Measurements from ENCODE around the gene ENOPH1.

The ENOPH1 gene

GRCh38 chr4:82422616-82423015, 7.8 kb upstream of the ENOPH1 start:
- no peak overlapping the region for H3K27ac ChIP-seq (ENCODE audit: low read depth, low read length)
- no peak overlapping the region for H3K9ac ChIP-seq (ENCODE audit: low read length)
- H3K9me2 ChIP-seq (replicated peaks; ENCODE audit: insufficient read depth, low read length), result no peaks in the 10 kb centered on the region
- peaks cover 61% of the 10 kb centered on the region for H3F3A ChIP-seq (ENCODE audit: insufficient read depth)
- H3K9me3 ChIP-seq (ENCODE audit: insufficient read depth, low read length), result no peaks in the 10 kb centered on the region
- TF ChIP-seq EZH2phosphoT487 (conservative IDR thresholded peaks at IDR 0.05; ENCODE audit: low read length), result no peak
- TF ChIP-seq CTCF (IDR thresholded peaks at IDR 0.05; ENCODE audit: insufficient read depth, low read length, poor library complexity, severe bottlenecking), result no peak
- no peaks in the 10 kb centered on the region for H3K27me3 ChIP-seq (ENCODE audit: low read length)
- H4K20me1 ChIP-seq (ENCODE audit: low read depth, low read length), result peaks cover 33% of the 10 kb centered on the region
- peaks cover 15% of the 10 kb centered on the region for H3K79me2 ChIP-seq (ENCODE audit: insufficient read depth, low read length)
- H3K4me3 ChIP-seq (ENCODE audit: insufficient read depth, low read length, poor library complexity, severe bottlenecking), result no peak overlapping the region
- H3K36me3 ChIP-seq (ENCODE audit: low read length), result peaks cover 35% of the 10 kb centered on the region
- no peak overlapping the region for H2AFZ ChIP-seq (ENCODE audit: low read depth, low read length, severe bottlenecking)
- H3K4me2 ChIP-seq (ENCODE audit: low read depth, low read length, poor library complexity, severe bottlenecking), result no peak overlapping the region

- Histone ChIP-seq H3K9ac (ENCODE audit: low read length) (no peak overlapping the region), H4K20me1 (ENCODE audit: low read depth, low read length) (peaks cover 42% of the 10 kb centered on the region), H3K27ac (ENCODE audit: low read depth, low read length) (no peak overlapping the region), H3K9me2 (replicated peaks; ENCODE audit: insufficient read depth, low read length) (no peaks in the 10 kb centered on the region), H3K4me2 (ENCODE audit: low read depth, low read length, poor library complexity, severe bottlenecking) (no peak overlapping the region), H3K79me2 (ENCODE audit: insufficient read depth, low read length) (peaks cover 24% of the 10 kb centered on the region), H3F3A (ENCODE audit: insufficient read depth) (peaks cover 70% of the 10 kb centered on the region), H3K9me3 (ENCODE audit: insufficient read depth, low read length) (no peaks in the 10 kb centered on the region), H3K27me3 (ENCODE audit: low read length) (no peaks in the 10 kb centered on the region), H2AFZ (ENCODE audit: low read depth, low read length, severe bottlenecking) (no peak overlapping the region), H3K4me3 (ENCODE audit: insufficient read depth, low read length, poor library complexity, severe bottlenecking) (no peak overlapping the region), H3K36me3 (ENCODE audit: low read length) (peaks cover 43% of the 10 kb centered on the region)
- no peak for TF ChIP-seq CTCF (IDR thresholded peaks at IDR 0.05; ENCODE audit: insufficient read depth, low read length, poor library complexity, severe bottlenecking)
- TF ChIP-seq EZH2phosphoT487 (conservative IDR thresholded peaks at IDR 0.05; ENCODE audit: low read length), result no peak
Observed at GRCh38 chr4:82423245-82424054, 6.9 kb upstream of the ENOPH1 start.

GRCh38 chr4:82425478-82425877, 4.9 kb upstream of the ENOPH1 start:
- H3K9me3 ChIP-seq (ENCODE audit: insufficient read depth, low read length), result no peaks in the 10 kb centered on the region
- H3K9me2 ChIP-seq (replicated peaks; ENCODE audit: insufficient read depth, low read length), result no peaks in the 10 kb centered on the region
- H3K4me2 ChIP-seq (ENCODE audit: low read depth, low read length, poor library complexity, severe bottlenecking), result no peak overlapping the region
- H3K9ac ChIP-seq (ENCODE audit: low read length), result no peak overlapping the region
- no peaks in the 10 kb centered on the region for H3K27me3 ChIP-seq (ENCODE audit: low read length)
- H3K4me3 ChIP-seq (ENCODE audit: insufficient read depth, low read length, poor library complexity, severe bottlenecking), result no peak overlapping the region
- peaks cover 73% of the 10 kb centered on the region for H3F3A ChIP-seq (ENCODE audit: insufficient read depth)
- TF ChIP-seq CTCF (IDR thresholded peaks at IDR 0.05; ENCODE audit: insufficient read depth, low read length, poor library complexity, severe bottlenecking) (no peak), EZH2phosphoT487 (conservative IDR thresholded peaks at IDR 0.05; ENCODE audit: low read length) (no peak)
- H2AFZ ChIP-seq (ENCODE audit: low read depth, low read length, severe bottlenecking), result no peak overlapping the region
- H3K27ac ChIP-seq (ENCODE audit: low read depth, low read length), result no peak overlapping the region
- peaks cover 33% of the 10 kb centered on the region for H3K79me2 ChIP-seq (ENCODE audit: insufficient read depth, low read length)
- peaks cover 46% of the 10 kb centered on the region for H3K36me3 ChIP-seq (ENCODE audit: low read length)
- H4K20me1 ChIP-seq (ENCODE audit: low read depth, low read length), result peaks cover 44% of the 10 kb centered on the region

Data from SU-DHL-6 (cell line).